Neuron (in vitro differentiated cells): Measurements from ENCODE around the gene VPS26C.
A peak's percentile ranks its signal among the peaks of the same experiment; 100 is the strongest.
"Not testable (repeated sequence)": the region's sequence is repeated elsewhere in the genome, so short reads cannot be mapped to it uniquely, and the experiment has no call there.

Experiments
- H2AFZ ChIP-seq: one replicate; pipeline ENCODE4 v1.6.1; 2013; ENCODE audit warnings: low read depth, mild to moderate bottlenecking, inconsistent platforms, low read length, moderate library complexity
- H3K27me3 ChIP-seq: one replicate; pipeline ENCODE4 v1.6.1; 2013; ENCODE audit warnings: low read length; ENCODE audit not compliant: insufficient read depth
- H3K36me3 ChIP-seq: one replicate; pipeline ENCODE4 v1.6.1; 2013; ENCODE audit warnings: low read length; ENCODE audit not compliant: insufficient read depth
- H3K4me1 ChIP-seq: one replicate; pipeline ENCODE4 v1.6.1; 2013; ENCODE audit warnings: low read length; ENCODE audit not compliant: insufficient read depth
- H3K4me3 ChIP-seq: 2 replicates; pipeline ENCODE4 v1.5.1; 2013; ENCODE audit warnings: mild to moderate bottlenecking, low read length, moderate library complexity
- H3K9me3 ChIP-seq: one replicate; pipeline ENCODE4 v1.6.1; 2013; ENCODE audit warnings: low read length

Gene VPS26C

DNA sequence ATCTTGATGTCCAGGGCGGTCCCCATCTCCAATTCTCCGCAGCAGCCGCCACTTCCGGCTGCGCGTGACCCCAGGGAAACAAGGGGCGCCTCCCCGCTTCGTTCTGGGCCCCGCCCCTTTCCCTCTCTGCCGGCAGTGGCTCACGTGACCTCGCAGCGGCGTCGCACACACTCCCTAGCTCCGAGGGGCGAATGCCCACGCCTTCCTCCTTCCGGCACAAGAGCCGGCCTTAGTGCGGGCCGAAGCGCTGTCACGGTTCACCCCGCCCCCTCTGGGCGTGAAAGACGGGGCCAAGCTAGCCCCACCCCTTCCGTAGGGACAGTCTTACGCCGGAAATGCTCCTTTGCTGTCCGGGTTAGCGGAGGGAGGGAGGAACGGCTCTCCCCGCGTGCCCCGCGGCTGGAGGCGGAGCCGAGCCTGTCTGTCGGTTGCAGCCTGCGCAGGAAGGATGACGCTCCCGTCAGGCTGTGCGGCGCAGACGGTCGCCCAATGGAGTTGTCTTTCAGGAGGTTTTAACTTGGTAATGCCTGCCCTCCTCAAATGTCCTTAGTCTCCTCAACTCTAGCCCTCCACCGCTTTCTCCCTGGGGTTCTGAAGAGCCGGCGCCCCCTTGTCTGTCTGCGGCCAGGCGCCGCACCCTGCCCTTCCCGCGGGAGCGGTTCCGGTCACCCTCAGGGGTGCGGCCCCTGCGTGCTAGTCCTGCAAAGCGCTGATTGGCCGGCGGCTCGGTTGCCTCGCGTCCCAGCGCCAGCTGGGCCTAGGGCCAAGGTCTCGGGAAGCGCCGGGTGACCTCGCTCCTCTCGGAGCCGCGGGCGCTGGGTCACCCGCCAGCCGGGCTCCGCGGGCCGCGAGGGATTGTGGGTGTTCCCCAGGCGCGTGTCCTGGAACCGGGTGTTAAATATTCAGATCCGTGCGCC is at the start of gene VPS26C:
Gene VPS26C, minus strand, starts transcription at position 66 of the 917 bp plus-strand sequence. Its CDS starts 40 bp downstream, at position 26.
- Histone ChIP-seq H3K9me3 (no peaks in the 10 kb centered on the region), H3K4me3 (peak within 1 kb of the TSS; percentile 86), H2AFZ (peak within 1 kb of the TSS; percentile 52), H3K27me3 (no peaks in the 10 kb centered on the region), H3K4me1 (peaks cover 14% of the 10 kb centered on the region), H3K36me3 (peaks cover 2% of the 10 kb centered on the region)

- not testable (repeated sequence) for H3K27me3 ChIP-seq, H3K4me3 ChIP-seq, H3K36me3 ChIP-seq, H3K9me3 ChIP-seq, H3K4me1 ChIP-seq, H2AFZ ChIP-seq
These were observed 48.9 kb upstream of the VPS26C start for GRCh38 chr21:37316072-37316471.

DNA sequence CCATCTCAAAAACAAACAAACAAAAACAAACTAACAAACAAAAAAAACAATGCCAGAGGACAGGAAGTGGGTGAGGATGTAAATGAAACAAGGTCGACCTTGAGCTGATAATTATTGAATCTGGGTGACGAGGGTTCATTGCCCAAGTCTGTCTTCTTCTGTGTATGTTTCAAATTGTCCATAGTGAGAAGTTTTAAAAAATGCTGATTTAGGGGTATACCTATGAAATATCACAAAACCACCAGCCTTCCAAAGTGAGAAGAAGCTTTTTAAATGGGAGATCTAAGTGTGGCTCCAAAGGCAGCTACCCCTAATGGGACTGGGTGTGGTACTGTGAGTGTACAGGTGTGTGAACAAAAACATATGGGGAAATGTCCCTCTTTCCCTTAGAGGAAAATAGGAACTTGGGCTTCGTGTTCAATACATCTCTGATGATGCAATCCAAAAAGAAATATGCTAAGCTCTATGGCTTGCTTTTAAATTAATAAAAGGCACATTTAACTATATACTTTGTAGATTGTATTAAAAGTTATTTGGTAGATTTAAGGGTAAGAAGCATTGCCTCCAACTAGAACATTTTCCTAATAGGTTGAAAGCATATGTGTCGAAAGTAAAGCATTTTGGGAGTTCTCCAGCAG is 33.1 kb upstream of the VPS26C start:
- H3K36me3 ChIP-seq, result no peaks in the 10 kb centered on the region
- H3K9me3 ChIP-seq, result no peaks in the 10 kb centered on the region
- no peak overlapping the region for H3K4me3 ChIP-seq
- H3K27me3 ChIP-seq, result no peaks in the 10 kb centered on the region
- no peaks in the 10 kb centered on the region for H3K4me1 ChIP-seq
- no peak overlapping the region for H2AFZ ChIP-seq

GRCh38 chr21:37297364-37297763 is 30.2 kb upstream of the VPS26C start:
- Histone ChIP-seq H2AFZ (no peak overlapping the region), H3K4me3 (no peak overlapping the region), H3K4me1 (peaks cover 3% of the 10 kb centered on the region), H3K36me3 (no peaks in the 10 kb centered on the region), H3K9me3 (no peaks in the 10 kb centered on the region), H3K27me3 (no peaks in the 10 kb centered on the region)

GRCh38 chr21:37294679-37295078 is 27.5 kb upstream of the VPS26C start:
- H3K4me3 ChIP-seq, result no peak overlapping the region
- H2AFZ ChIP-seq, result no peak overlapping the region
- H3K9me3 ChIP-seq, result no peaks in the 10 kb centered on the region
- H3K36me3 ChIP-seq, result no peaks in the 10 kb centered on the region
- no peaks in the 10 kb centered on the region for H3K27me3 ChIP-seq
- peaks cover 12% of the 10 kb centered on the region for H3K4me1 ChIP-seq

GRCh38 chr21:37292941-37293340 is 25.8 kb upstream of the VPS26C start:
- no peaks in the 10 kb centered on the region for H3K9me3 ChIP-seq

DNA sequence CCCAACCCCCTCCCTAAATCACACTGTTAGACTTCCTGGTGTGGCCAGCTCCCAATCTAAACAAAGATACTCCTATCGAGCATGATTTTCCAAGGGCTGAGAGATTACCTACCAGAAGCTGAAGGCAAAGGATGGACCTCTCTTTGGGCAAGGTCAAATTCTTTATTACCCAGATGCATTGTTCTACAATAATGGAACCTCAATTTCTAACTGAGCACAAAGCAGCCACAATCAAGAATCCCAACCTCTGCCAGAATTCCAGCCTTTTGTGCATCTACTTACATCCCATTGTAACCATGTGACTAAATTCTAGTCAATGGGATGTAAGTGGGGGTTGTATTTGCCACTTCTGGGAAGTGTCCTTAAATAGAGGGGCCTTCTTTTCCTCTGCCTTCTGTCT is 24.9 kb upstream of the VPS26C start:
- peak overlapping the region; percentile 55 for H2AFZ ChIP-seq
- no peaks in the 10 kb centered on the region for H3K36me3 ChIP-seq
- H3K4me1 ChIP-seq, result peaks cover 12% of the 10 kb centered on the region
- no peaks in the 10 kb centered on the region for H3K27me3 ChIP-seq
- no peaks in the 10 kb centered on the region for H3K9me3 ChIP-seq
- H3K4me3 ChIP-seq, result no peak overlapping the region

More at GRCh38 chr21:37292941-37293340, 25.8 kb upstream of the VPS26C start:
- H3K4me1 ChIP-seq, result peaks cover 12% of the 10 kb centered on the region
- H3K36me3 ChIP-seq, result no peaks in the 10 kb centered on the region
- no peak overlapping the region for H2AFZ ChIP-seq
- no peak overlapping the region for H3K4me3 ChIP-seq
- no peaks in the 10 kb centered on the region for H3K27me3 ChIP-seq

- not testable (repeated sequence) for H2AFZ ChIP-seq, H3K4me3 ChIP-seq, H3K4me1 ChIP-seq, H3K36me3 ChIP-seq, H3K9me3 ChIP-seq, H3K27me3 ChIP-seq
These were observed 16.1 kb upstream of the VPS26C start for GRCh38 chr21:37283191-37283710.

DNA sequence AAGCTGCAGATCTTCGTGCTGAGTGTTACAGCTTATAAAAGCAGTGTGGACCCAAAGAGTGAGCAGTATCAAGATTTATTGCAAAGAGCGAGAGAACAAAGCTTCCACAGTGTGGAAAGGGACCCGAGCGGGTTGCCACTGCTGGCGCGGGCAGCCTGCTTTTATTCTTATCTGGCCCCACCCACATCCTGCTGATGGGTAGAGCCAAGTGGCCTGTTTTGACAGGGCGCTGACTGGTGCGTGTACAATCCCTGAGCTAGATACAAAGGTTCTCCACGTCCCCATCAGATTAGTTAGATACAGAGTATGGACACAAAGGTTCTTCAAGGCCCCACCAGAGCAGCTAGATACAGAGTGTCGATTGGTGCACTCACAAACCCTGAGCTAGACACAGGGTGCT is 15.5 kb upstream of the VPS26C start:
- H3K4me3 ChIP-seq, H3K4me1 ChIP-seq, H2AFZ ChIP-seq, H3K27me3 ChIP-seq, H3K36me3 ChIP-seq, H3K9me3 ChIP-seq: not testable (repeated sequence)

- no peaks in the 10 kb centered on the region for H3K27me3 ChIP-seq
- H3K9me3 ChIP-seq, result no peaks in the 10 kb centered on the region
- H3K36me3 ChIP-seq, result no peaks in the 10 kb centered on the region
- H3K4me1 ChIP-seq, result no peaks in the 10 kb centered on the region
- H3K4me3 ChIP-seq, result no peak overlapping the region
- no peak overlapping the region for H2AFZ ChIP-seq
These were observed 14.9 kb upstream of the VPS26C start for GRCh38 chr21:37281993-37282392.

- Histone ChIP-seq H3K36me3 (no peaks in the 10 kb centered on the region), H3K27me3 (no peaks in the 10 kb centered on the region), H2AFZ (no peak overlapping the region), H3K9me3 (no peaks in the 10 kb centered on the region), H3K4me3 (no peak overlapping the region), H3K4me1 (no peaks in the 10 kb centered on the region)
These were observed 14.4 kb upstream of the VPS26C start for GRCh38 chr21:37281579-37281978.

DNA sequence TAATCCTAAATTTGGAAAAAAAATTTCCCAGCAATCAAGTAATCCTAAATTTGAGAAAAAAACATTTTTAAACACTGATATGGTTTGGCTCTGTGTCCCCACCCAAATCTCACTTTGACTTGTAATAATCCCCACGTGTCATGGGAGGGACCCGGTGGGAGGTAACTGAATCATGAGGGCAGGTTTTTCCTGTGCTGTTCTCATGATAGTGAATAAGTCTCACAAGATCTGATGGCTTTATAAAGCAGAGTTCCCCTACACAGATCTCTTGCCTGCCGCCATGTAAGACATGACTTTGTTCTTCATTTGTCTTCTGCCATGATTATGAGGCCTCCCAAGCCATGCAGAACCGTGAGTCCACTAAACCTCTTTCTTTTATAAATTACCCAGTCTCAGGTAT is 12.1 kb upstream of the VPS26C start:
- H3K27me3 ChIP-seq, H3K4me3 ChIP-seq, H3K9me3 ChIP-seq, H2AFZ ChIP-seq, H3K36me3 ChIP-seq, H3K4me1 ChIP-seq: not testable (repeated sequence)

DNA sequence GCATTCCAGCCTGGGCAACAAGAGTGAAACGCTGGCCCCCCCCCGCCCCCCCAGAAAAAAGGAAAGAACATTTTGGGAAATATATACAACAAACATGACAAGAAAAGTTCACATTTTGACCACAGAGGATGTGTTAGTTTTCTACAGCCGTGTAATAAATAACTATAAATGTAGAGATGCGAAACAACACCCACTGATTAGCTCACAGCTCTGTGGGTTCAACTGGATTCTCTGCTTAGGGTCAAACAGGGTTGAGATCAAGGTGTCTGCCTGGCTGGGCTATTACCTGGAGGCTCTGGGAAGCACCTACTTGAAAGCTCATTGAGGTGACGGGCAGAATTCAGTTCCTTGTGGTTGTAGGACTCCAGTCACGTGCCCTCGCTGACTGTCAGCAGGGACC is 11.1 kb upstream of the VPS26C start:
- no peaks in the 10 kb centered on the region for H3K9me3 ChIP-seq
- peaks cover 2% of the 10 kb centered on the region for H3K4me1 ChIP-seq
- H3K36me3 ChIP-seq, result no peaks in the 10 kb centered on the region
- H3K27me3 ChIP-seq, result no peaks in the 10 kb centered on the region
- H2AFZ ChIP-seq, result no peak overlapping the region
- no peak overlapping the region for H3K4me3 ChIP-seq
